NCI-H446 (cell line): Measurements from ENCODE around the gene OR4A16.

Experiments
- DNase-seq, 2 experiments: peaks; one replicate each; lab custom pipeline; 2025; lab: John Stamatoyannopoulos, UW

Gene OR4A16, protein sequence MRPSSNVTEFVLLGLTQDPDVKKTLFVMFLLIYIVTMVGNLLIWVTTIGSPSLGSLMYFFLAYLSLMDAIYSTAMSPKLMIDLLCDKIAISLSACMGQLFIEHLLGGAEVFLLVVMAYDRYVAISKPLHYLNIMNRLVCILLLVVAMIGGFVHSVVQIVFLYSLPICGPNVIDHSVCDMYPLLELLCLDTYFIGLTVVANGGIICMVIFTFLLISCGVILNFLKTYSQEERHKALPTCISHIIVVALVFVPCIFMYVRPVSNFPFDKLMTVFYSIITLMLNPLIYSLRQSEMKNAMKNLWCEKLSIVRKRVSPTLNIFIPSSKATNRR

DNA sequence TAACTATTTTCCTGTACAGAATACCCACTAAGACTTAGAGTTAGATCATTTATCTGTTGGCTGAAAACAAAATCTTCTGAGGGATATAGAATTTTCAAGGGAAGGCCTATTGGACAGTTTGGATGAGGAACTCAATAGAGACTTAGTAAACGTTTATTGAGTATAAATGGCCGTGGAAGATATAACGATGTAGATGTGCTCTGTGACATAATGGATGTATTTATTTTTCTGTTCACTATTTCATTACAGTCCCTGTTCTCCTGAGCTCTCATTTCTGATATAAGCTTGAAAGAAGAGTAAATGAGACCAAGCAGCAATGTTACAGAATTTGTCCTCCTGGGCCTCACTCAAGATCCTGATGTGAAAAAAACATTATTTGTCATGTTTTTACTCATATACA, at the start of gene OR4A16:
TSS of gene OR4A16 (plus strand) at position 301 of the 400 bp plus-strand sequence. CDS start at position 301, 0 bp downstream.
- no peak for DNase-seq

DNA sequence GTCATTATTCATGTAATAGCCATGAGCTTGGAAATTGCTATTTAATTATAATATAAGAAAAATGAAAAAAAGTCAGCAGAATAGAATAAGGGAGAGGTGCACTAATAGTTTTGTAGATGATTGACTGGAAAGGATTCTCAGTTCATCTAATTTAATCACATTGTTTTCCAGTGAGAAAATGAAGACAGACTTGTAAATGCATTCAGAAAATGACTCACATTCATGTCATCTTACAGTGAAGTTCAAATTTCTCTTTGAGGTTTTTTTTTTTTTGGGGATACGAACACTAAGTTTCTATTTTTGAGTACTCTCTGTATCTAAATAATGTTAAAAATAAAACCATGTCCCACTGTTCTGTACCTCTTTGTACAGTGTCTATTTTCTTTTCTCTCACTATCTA, 18.5 kb upstream of the OR4A16 start:
- no peak for DNase-seq

DNA sequence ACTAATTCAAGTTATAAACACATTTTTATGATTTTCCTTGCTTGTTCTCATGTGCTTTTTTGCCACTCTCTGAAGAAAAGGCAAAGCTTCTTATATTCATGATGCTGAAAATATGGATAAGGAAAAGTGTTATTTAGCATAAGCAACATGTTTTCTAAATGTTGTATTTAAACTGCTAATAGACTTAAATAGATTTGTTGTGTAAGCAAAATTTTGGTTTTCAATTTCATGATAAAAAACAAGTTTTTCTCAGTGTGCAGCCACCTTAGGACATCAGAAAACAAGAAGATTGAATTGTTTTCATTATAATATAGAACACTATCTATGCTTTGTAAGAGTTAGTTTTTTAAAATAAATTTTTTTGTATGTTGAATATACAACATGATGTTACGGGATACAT, 2.3 kb downstream of the OR4A16 start:
- DNase-seq, result no peak

DNA sequence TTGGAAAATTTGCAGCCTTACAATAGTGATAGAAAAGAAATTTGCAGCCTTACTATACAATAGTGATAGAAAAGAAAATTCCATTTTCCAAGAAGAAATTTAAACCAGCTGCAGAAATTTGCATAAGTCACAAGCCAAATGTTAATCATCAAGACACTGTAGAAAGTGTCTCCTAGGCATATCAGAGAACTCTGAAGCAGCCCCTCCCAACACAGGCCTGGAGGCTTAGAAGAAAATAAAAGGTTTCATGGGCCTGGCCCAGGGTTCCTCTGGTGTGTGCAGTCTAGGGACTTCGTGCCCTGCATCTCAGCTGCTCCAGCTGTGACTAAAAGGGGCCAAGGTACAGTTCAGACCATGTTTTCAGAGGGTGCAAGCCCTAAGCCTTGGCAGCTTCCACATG, 6.0 kb downstream of the OR4A16 start:
- no peak for DNase-seq

DNA sequence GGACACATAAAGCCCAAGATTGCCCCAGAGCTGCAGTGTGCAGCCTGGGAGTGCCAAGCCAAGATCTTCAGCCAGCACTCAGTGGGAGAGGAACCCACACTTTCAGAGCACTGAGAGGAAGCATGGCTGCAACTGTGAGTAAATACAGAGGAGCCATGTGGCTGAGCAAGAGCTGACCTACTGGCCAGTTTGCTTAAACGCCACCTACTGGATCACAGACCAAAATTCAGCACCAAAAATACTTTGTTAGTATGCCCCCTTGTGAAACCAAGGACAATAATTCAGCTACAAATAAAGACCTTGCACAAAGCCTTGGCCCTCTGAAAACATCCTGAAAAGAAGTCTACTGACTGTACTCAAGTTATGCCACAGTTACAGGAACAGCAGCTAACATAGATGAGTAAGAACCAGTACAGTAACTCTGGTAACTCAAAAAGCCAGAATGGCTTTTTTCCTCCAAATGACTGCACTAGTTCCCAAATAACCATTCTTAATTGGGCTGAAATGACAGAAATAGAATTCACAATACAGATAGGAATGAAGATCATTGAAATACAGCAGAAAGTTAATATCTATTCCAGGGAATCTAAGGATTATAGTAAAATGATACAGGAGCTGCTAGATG, 14.7 kb downstream of the OR4A16 start:
- no peak for DNase-seq

DNA sequence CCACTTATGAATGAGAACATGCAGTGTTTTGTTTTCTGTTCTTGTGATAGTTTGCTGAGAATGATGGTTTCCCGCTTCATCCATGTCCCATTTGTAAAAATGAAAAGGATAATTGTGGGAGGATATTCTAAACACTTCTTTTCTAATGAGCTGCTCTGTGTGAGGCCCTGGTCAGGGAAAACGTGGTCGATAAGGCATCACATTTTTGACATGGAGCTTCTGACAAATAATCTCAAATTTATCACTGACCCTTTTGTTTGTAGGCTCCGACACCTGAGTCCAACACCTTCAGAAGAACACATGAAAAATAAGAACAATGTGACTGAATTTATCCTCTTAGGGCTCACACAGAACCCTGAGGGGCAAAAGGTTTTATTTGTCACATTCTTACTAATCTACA, 24.7 kb downstream of the OR4A16 start, which contains the start of gene OR4A15:
TSS of gene OR4A15 (plus strand) at position 301 of the 400 bp plus-strand sequence. CDS start at position 301, 0 bp downstream.
- no peak for DNase-seq
